HEK293 (cell line): ENCODE data around the gene CUTC.

Source experiments
- CTCF ChIA-PET: fragments of 350-600 bp; formaldehyde crosslinking; extraction: SDS; loops from one replicate; lab custom pipeline; 2021; ENCODE audit warnings: antibody characterized with exemption; lab: Yijun Ruan, JAX
- POLR2A ChIA-PET: fragments of 300-600 bp; formaldehyde crosslinking; extraction: SDS; loops from one replicate; lab custom pipeline; 2020; ENCODE audit warnings: antibody characterized with exemption, inconsistent platforms; lab: Yijun Ruan, JAX
- H3K27ac ChIP-seq: fragments of 200-500 bp; sonication (Bioruptor generic); 2 replicates; pipeline ENCODE4 v1.5.1; 2014; ENCODE audit warnings: low read depth, low read length, control low read depth, inconsistent platforms; ENCODE audit errors: extremely low read depth
- H3K36me3 ChIP-seq, 2 experiments: fragments of 200-500 bp in 1 of 2; sonication (Bioruptor generic) in 1 of 2; 1 replicate in 1 of 2; 2 replicates in 1 of 2; pipeline ENCODE4 v1.5.1; 2014 to 2017; ENCODE audit warnings: inconsistent platforms in 2 of 2, low read length in 2 of 2; ENCODE audit not compliant: control insufficient read depth in 2 of 2, insufficient read depth in 1 of 2
- H3K4me1 ChIP-seq: fragments of 200-500 bp; sonication (Bioruptor generic); 2 replicates; pipeline ENCODE4 v1.5.1; 2014; ENCODE audit warnings: mild to moderate bottlenecking, low read length, inconsistent platforms; ENCODE audit not compliant: control insufficient read depth, insufficient read depth
- H3K4me3 ChIP-seq: 2 replicates; pipeline ENCODE4 v1.5.1; 2011; ENCODE audit warnings: low read depth, mild to moderate bottlenecking, control low read depth, low read length, moderate library complexity
- H3K9me3 ChIP-seq: fragments of 200-500 bp; sonication (Bioruptor generic); 2 replicates; pipeline ENCODE4 v1.5.1; 2014; ENCODE audit warnings: low read depth, low read length, inconsistent platforms; ENCODE audit not compliant: control insufficient read depth, insufficient read depth
- MZF1 ChIP-seq: fragments of 450-650 bp; formaldehyde crosslinking; IDR thresholded peaks from 2 replicates; pipeline ENCODE4 v1.5.1; 2017; ENCODE audit warnings: missing biosample characterization, missing genetic modification characterization, borderline replicate concordance
- SP7 ChIP-seq: fragments of 450-650 bp; formaldehyde crosslinking; IDR thresholded peaks from 2 replicates; pipeline ENCODE4 v1.5.1; 2016; ENCODE audit warnings: missing biosample characterization, missing genetic modification characterization
- ZBTB21 ChIP-seq: fragments of 450-650 bp; formaldehyde crosslinking; IDR thresholded peaks from 2 replicates; pipeline ENCODE4 v1.5.1; 2017; ENCODE audit warnings: missing biosample characterization, missing genetic modification characterization
- ZIC2 ChIP-seq: fragments of 450-650 bp; formaldehyde crosslinking; IDR thresholded peaks from 2 replicates; pipeline ENCODE4 v1.5.1; 2016; ENCODE audit warnings: missing biosample characterization, missing genetic modification characterization
- ZNF146 ChIP-seq: fragments of 450-650 bp; formaldehyde crosslinking; IDR thresholded peaks from 2 replicates; pipeline ENCODE4 v1.5.1; 2016; ENCODE audit warnings: missing biosample characterization, missing genetic modification characterization
- ZNF157 ChIP-seq: fragments of 450-650 bp; formaldehyde crosslinking; IDR thresholded peaks from 2 replicates; pipeline ENCODE4 v1.5.1; 2016; ENCODE audit warnings: missing biosample characterization, missing genetic modification characterization
- ZNF184 ChIP-seq: fragments of 450-650 bp; IDR thresholded peaks from 2 replicates; pipeline ENCODE4 v1.5.1; 2018; ENCODE audit warnings: missing biosample characterization, mild to moderate bottlenecking, missing genetic modification characterization
- ZNF214 ChIP-seq: fragments of 450-650 bp; formaldehyde crosslinking; IDR thresholded peaks from 2 replicates; pipeline ENCODE4 v1.5.1; 2017; ENCODE audit warnings: missing biosample characterization, mild to moderate bottlenecking, missing genetic modification characterization, borderline replicate concordance
- ZNF221 ChIP-seq: fragments of 450-650 bp; formaldehyde crosslinking; IDR thresholded peaks from 2 replicates; pipeline ENCODE4 v1.5.1; 2017; ENCODE audit warnings: missing biosample characterization, missing genetic modification characterization, borderline replicate concordance
- ZNF292 ChIP-seq: fragments of 450-650 bp; formaldehyde crosslinking; IDR thresholded peaks from 2 replicates; pipeline ENCODE4 v1.5.1; 2016; ENCODE audit warnings: low read depth, missing biosample characterization, missing genetic modification characterization, borderline replicate concordance
- ZNF324 ChIP-seq: fragments of 450-650 bp; formaldehyde crosslinking; IDR thresholded peaks from 2 replicates; pipeline ENCODE4 v1.5.1; 2016; ENCODE audit warnings: missing biosample characterization, missing genetic modification characterization
- ZNF501 ChIP-seq: fragments of 450-650 bp; formaldehyde crosslinking; IDR thresholded peaks from 2 replicates; pipeline ENCODE4 v1.5.1; 2016; ENCODE audit warnings: missing biosample characterization, missing genetic modification characterization
- ZNF529 ChIP-seq: fragments of 450-650 bp; formaldehyde crosslinking; IDR thresholded peaks from 2 replicates; pipeline ENCODE4 v1.5.1; 2017; ENCODE audit warnings: missing genetic modification characterization, missing biosample characterization; ENCODE audit not compliant: insufficient replicate concordance
- ZNF544 ChIP-seq: fragments of 450-650 bp; formaldehyde crosslinking; IDR thresholded peaks from 2 replicates; pipeline ENCODE4 v1.5.0; 2017; ENCODE audit warnings: missing biosample characterization, missing genetic modification characterization
- ZNF548 ChIP-seq: fragments of 450-650 bp; formaldehyde crosslinking; IDR thresholded peaks from 2 replicates; pipeline ENCODE4 v1.5.1; 2016; ENCODE audit warnings: missing biosample characterization, missing genetic modification characterization
- ZNF600 ChIP-seq: fragments of 450-650 bp; formaldehyde crosslinking; IDR thresholded peaks from 2 replicates; pipeline ENCODE4 v1.5.1; 2016; ENCODE audit warnings: missing biosample characterization, missing genetic modification characterization
- ZNF76 ChIP-seq: fragments of 450-650 bp; formaldehyde crosslinking; IDR thresholded peaks from 2 replicates; pipeline ENCODE4; 2016; ENCODE audit warnings: low read depth, missing biosample characterization, missing genetic modification characterization, borderline replicate concordance
- ZNF768 ChIP-seq: fragments of 450-650 bp; formaldehyde crosslinking; IDR thresholded peaks from 2 replicates; pipeline ENCODE4 v1.5.1; 2018; ENCODE audit warnings: missing biosample characterization, mild to moderate bottlenecking, missing genetic modification characterization
- ZNF785 ChIP-seq: fragments of 450-650 bp; formaldehyde crosslinking; IDR thresholded peaks from 2 replicates; pipeline ENCODE4 v1.5.1; 2016; ENCODE audit warnings: missing biosample characterization, missing genetic modification characterization
- ZNF792 ChIP-seq: fragments of 450-650 bp; formaldehyde crosslinking; IDR thresholded peaks from 2 replicates; pipeline ENCODE4 v1.5.1; 2016; ENCODE audit warnings: missing biosample characterization, missing genetic modification characterization
- ZSCAN16 ChIP-seq: fragments of 450-650 bp; formaldehyde crosslinking; IDR thresholded peaks from 2 replicates; pipeline ENCODE4 v1.5.1; 2016; ENCODE audit warnings: missing biosample characterization, missing genetic modification characterization
- ZSCAN23 ChIP-seq: fragments of 450-650 bp; formaldehyde crosslinking; IDR thresholded peaks from 2 replicates; pipeline ENCODE4 v1.5.1; 2016; ENCODE audit warnings: missing biosample characterization, missing genetic modification characterization
- TF ChIP-seq, protein P1 (sequence below): fragments of 450-650 bp; formaldehyde crosslinking; IDR thresholded peaks from 2 replicates; pipeline ENCODE4 v1.5.1; 2016; ENCODE audit warnings: missing biosample characterization, missing genetic modification characterization
- TF ChIP-seq, protein P2 (sequence below): fragments of 450-650 bp; formaldehyde crosslinking; IDR thresholded peaks from 2 replicates; pipeline ENCODE4 v1.5.1; 2016; ENCODE audit warnings: missing biosample characterization, missing genetic modification characterization
- TF ChIP-seq, protein P3 (sequence below): sonication (generic); formaldehyde crosslinking; IDR thresholded peaks from 2 replicates; pipeline ENCODE4 v1.8.1; 2022; ENCODE audit warnings: mild to moderate bottlenecking, moderate library complexity, missing genetic modification reagents
- TF ChIP-seq, protein P4 (sequence below): fragments of 450-650 bp; formaldehyde crosslinking; IDR thresholded peaks from 2 replicates; pipeline ENCODE4 v1.5.1; 2016; ENCODE audit warnings: missing biosample characterization, missing genetic modification characterization
- TF ChIP-seq, protein P5 (sequence below): fragments of 450-650 bp; formaldehyde crosslinking; IDR thresholded peaks from 2 replicates; pipeline ENCODE4 v1.5.1; 2016; ENCODE audit warnings: missing biosample characterization, missing genetic modification characterization

The CUTC gene

DNA sequence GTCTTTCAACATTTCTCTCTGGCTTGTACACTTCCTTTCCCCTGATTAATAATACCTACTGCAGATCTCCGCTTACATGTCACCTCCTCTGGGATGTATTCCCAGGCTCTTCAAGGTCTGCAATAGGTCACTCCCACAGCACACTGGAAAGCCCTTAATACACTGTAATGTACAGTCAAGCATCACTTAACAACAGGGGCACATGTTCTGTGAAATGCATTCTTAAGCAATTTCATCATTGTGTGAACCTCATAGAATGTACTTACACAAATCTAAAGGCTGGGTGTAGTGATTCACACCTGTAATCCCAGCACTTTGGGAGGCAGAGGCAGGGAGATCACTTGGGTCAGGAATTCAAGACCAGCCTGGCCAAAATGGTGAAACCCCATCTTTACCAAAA lies 2.0 kb upstream of the CUTC start (continued):
- no peak for TF ChIP-seq ZNF184 (tag by site-specific recombination)
- no peak for TF ChIP-seq ZNF146 (tag by site-specific recombination)
- TF ChIP-seq ZNF529 = no peak
- no peak for TF ChIP-seq ZNF544 (tag by site-specific recombination)
- TF ChIP-seq ZNF76 (tag by site-specific recombination) = no peak

DNA sequence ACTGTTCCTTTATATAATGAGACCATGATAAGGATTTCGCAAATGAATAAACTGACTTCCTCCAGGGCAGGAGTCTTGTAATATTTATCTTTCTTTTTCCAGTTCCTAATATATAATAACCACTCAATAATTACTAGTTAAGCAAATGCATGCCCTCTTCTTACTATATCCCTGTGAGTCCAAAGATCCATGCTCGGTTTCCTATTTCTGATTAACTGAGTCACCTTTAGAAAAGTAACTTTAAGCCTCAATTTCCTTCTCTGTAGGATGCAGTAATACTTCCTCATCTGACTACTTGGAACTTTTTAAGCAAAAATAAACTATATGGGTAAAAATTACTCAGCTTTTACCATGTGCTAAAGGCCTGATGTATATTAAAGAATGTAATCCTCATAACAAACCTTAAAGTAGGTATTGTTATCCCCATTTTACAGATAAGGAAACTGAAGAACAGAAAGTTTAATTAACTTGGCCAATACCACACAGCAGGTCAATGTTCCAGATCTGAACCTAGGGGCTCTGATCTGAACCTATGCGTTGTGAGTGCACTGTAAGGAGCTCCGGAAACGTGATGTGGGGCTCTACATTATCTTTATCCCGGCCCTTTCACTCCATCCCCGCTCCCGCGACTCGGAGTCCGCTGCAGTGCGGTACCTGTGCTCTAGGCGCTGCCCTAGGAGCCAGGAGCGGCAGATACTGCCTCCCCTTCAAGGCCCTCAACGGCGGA lies 565 bp upstream of the CUTC start:
- ChIA-PET POLR2A (interaction anchor here (0.9 to 2.7 kb wide), 13 partner anchors 9 to 306 kb away, joined by 3 to 13 read pairs (median 3); partner anchors contain the start of genes ENTPD7, GOT1 and SLC25A28), CTCF (interaction anchor here (0.5 to 1.9 kb wide), 10 partner anchors 10 to 787 kb away, joined by 3 to 9 read pairs (median 3); partner anchors contain the start of gene ENTPD7)
- Histone ChIP-seq H3K4me1 (no peaks in the 10 kb centered on the region), H3K4me3 (peak overlapping the region; percentile 99), H3K9me3 (no peaks in the 10 kb centered on the region), H3K27ac (peak overlapping the region; percentile 61), H3K36me3 (peaks cover 19 to 43% of the 10 kb centered on the region in 2 experiments)
- TF ChIP-seq, protein P1, sequence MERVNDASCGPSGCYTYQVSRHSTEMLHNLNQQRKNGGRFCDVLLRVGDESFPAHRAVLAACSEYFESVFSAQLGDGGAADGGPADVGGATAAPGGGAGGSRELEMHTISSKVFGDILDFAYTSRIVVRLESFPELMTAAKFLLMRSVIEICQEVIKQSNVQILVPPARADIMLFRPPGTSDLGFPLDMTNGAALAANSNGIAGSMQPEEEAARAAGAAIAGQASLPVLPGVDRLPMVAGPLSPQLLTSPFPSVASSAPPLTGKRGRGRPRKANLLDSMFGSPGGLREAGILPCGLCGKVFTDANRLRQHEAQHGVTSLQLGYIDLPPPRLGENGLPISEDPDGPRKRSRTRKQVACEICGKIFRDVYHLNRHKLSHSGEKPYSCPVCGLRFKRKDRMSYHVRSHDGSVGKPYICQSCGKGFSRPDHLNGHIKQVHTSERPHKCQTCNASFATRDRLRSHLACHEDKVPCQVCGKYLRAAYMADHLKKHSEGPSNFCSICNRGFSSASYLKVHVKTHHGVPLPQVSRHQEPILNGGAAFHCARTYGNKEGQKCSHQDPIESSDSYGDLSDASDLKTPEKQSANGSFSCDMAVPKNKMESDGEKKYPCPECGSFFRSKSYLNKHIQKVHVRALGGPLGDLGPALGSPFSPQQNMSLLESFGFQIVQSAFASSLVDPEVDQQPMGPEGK (tag by site-specific recombination) = no peak
- TF ChIP-seq ZNF324 (tag by site-specific recombination) (no peak), ZNF792 (no peak), ZNF768 (tag by site-specific recombination) (peak; percentile 87), ZNF600 (tag by site-specific recombination) (peak; percentile 91), ZNF221 (tag by site-specific recombination) (no peak), ZSCAN23 (tag by site-specific recombination) (no peak), ZNF785 (no peak), ZNF76 (tag by site-specific recombination) (no peak), ZNF501 (tag by site-specific recombination) (peak; percentile 84; the same call in 1 of the 2 replicates), ZBTB21 (tag by site-specific recombination) (no peak), ZNF292 (tag by site-specific recombination) (no peak), ZSCAN16 (tag by site-specific recombination) (no peak), ZIC2 (tag by site-specific recombination) (no peak), ZNF157 (tag by site-specific recombination) (no peak), ZNF548 (no peak), ZNF214 (no peak), SP7 (tag by site-specific recombination) (0 out of 2 replicates have a peak, but pooled peaks have one; percentile 51), MZF1 (tag by site-specific recombination) (no peak)
- TF ChIP-seq, protein P2, sequence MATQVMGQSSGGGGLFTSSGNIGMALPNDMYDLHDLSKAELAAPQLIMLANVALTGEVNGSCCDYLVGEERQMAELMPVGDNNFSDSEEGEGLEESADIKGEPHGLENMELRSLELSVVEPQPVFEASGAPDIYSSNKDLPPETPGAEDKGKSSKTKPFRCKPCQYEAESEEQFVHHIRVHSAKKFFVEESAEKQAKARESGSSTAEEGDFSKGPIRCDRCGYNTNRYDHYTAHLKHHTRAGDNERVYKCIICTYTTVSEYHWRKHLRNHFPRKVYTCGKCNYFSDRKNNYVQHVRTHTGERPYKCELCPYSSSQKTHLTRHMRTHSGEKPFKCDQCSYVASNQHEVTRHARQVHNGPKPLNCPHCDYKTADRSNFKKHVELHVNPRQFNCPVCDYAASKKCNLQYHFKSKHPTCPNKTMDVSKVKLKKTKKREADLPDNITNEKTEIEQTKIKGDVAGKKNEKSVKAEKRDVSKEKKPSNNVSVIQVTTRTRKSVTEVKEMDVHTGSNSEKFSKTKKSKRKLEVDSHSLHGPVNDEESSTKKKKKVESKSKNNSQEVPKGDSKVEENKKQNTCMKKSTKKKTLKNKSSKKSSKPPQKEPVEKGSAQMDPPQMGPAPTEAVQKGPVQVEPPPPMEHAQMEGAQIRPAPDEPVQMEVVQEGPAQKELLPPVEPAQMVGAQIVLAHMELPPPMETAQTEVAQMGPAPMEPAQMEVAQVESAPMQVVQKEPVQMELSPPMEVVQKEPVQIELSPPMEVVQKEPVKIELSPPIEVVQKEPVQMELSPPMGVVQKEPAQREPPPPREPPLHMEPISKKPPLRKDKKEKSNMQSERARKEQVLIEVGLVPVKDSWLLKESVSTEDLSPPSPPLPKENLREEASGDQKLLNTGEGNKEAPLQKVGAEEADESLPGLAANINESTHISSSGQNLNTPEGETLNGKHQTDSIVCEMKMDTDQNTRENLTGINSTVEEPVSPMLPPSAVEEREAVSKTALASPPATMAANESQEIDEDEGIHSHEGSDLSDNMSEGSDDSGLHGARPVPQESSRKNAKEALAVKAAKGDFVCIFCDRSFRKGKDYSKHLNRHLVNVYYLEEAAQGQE (tag by site-specific recombination) = 0 out of 2 replicates have a peak, but pooled peaks have one; percentile 6
- TF ChIP-seq, protein P3, sequence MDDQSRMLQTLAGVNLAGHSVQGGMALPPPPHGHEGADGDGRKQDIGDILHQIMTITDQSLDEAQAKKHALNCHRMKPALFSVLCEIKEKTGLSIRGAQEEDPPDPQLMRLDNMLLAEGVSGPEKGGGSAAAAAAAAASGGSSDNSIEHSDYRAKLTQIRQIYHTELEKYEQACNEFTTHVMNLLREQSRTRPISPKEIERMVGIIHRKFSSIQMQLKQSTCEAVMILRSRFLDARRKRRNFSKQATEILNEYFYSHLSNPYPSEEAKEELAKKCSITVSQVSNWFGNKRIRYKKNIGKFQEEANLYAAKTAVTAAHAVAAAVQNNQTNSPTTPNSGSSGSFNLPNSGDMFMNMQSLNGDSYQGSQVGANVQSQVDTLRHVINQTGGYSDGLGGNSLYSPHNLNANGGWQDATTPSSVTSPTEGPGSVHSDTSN = no peak
- TF ChIP-seq, protein P4, sequence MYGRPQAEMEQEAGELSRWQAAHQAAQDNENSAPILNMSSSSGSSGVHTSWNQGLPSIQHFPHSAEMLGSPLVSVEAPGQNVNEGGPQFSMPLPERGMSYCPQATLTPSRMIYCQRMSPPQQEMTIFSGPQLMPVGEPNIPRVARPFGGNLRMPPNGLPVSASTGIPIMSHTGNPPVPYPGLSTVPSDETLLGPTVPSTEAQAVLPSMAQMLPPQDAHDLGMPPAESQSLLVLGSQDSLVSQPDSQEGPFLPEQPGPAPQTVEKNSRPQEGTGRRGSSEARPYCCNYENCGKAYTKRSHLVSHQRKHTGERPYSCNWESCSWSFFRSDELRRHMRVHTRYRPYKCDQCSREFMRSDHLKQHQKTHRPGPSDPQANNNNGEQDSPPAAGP = no peak
- TF ChIP-seq, protein P5, sequence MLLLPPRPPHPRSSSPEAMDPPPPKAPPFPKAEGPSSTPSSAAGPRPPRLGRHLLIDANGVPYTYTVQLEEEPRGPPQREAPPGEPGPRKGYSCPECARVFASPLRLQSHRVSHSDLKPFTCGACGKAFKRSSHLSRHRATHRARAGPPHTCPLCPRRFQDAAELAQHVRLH (tag by site-specific recombination) = 0 out of 2 replicates have a peak, but pooled peaks have one; percentile 10
